ENCODE measurements around the gene ABI1.
"Not testable (repeated sequence)": the region's sequence is repeated elsewhere in the genome, so short reads cannot be mapped to it uniquely, and the experiment has no call there.

ABI1 gene

DNA sequence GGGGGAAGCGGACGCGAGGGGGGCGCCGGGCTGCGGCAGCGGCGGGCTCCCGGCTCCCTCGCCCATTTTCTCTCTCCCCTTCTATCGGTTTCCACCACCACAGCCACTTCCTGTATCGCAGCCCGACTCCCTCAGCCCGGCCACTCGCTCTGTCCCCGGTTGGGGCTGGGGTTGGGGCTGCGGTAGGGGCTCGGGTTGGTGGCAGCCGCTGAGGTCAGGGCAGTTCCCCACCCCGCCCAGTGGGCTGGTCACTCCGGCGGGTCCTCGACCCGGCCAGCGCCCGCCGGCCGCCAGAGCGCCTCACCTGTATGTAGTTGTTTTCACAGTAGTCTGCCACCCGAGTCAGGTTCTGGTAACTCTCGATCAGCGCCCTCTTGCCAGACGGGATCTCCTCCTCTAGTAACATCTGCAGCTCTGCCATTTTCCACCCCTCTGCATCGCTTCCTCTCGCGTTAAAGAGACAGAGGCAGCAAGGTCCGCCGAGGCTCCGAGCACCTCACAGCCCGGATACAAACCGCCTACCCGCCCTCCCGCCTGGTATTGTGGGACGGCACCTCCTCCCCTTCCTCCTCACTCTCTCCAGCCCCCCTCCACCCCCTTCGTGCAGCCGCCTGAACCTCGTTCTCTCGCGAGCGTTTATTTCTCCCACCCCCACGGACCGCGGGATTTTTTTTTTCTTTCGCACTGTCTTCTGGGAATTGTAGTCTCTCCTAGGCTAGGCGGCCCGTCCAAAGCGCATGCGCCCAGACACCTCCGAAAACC lies at the start of gene ABI1:
Gene ABI1, minus strand, starts transcription at position 516 of the 762 bp plus-strand sequence. Its CDS starts 95 bp downstream, at position 421.
- DNase-seq = peak; percentile 95 to 96

DNA sequence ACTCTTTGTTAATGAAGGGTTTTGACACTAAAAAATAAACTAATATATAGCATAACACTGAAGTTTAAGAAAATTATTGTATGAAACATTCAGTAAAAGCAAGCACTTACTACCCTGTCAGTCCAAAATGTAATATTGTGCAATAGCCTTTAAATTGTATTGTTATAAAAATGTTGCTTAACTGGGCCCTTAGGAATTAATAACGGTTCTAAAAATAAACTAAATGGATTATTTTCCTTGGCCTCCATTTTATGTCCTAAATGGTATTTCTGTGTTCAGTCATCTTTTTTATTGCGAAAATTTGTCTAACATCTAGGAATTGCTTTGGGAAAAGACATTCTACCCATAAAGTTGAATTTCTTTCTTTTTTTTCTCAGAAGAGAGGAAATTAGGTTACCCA lies 49.0 kb upstream of the ABI1 start:
- DNase-seq = no peak

DNA sequence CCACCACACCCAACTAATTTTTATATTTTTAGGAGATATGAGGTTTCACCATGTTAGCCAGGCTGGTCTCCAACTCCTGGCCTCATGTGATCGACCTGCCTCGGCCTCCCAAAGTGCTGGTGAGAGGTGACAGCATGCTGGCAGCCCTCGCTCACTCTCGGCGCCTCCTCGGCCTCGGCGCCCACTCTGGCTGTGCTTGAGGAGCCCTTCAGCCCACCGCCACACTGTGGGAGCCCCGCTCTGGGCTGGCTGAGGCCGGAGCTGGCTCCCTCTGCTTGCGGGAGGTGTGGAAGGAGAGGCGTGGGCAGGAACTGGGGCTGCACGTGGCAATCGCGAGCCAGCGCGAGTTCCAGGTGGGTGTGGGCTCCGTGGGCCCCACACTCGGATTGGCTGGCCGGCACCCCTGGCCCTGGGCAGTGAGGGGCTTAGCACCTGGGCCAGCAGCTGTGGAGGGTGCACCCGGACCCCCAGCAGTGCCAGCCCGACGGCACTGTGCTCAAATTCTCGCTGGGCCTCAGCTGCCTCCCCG lies 44.6 kb upstream of the ABI1 start:
- DNase-seq = not testable (repeated sequence)

DNA sequence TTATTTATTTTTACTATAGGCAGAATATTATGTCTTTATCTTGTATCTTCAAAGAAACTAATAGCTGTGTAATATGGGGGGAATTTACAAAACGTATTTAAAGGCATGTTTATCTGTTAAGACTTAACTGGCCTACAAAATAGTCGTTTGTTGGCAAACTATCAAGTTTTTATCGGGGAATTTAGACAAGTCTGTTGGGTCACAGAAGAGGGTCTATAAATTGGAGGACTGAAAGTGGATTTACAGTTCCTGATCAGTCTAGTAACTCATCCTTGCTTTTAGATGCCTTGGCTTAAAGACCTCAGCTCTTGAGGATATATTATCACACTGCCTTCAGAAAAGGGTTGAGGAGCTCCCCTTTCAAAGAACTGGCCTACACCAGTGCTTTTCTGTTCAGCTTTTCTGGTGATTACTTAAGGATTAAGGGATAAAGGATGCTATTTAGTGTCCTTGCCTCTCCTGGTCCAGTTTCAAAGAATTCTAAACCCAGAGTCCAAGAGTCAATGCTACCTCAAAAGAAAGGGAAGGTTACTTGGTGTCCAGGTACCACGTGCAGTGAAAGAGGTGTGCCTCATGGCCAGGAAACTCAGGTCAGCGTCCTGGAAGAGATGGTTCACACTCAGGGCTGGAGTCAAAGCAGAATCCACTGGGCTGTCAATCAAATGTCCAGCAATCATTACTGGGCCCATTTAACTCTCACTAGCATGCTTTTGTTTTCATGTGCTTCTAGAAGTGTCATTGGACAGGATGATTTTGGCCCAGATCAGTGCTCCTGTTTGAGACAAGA lies 42.9 kb upstream of the ABI1 start:
- DNase-seq = no peak

DNA sequence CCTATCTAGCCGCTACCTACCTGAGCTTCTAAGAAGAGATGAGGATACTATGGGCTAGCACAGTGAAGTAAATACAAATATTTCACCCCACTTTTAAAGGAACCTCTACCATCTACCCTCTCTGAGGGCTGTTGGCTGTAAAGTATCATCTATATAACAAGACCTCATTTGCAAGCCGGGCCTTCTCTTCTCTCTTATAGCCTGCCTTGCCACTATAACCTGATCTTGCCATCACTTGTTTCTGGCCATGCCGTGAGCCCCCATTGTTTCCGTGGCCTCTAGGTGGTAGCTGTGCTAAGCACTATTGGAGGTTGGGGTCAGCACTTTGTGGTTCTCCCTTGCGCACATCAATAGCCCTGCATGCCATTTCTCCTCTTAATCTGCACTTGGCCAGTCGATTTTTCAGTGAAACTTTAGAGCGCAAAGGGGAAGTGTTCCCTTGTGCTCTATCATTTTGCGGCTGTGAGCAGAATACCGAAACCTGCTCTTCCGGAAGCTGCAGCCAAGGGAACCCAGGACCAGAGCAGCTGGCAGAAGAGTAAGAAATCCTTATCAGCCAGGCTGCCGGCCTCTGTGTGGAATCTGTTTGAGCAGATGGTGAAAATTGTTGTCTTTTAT lies 31.7 kb upstream of the ABI1 start:
- DNase-seq = not testable (repeated sequence)

DNA sequence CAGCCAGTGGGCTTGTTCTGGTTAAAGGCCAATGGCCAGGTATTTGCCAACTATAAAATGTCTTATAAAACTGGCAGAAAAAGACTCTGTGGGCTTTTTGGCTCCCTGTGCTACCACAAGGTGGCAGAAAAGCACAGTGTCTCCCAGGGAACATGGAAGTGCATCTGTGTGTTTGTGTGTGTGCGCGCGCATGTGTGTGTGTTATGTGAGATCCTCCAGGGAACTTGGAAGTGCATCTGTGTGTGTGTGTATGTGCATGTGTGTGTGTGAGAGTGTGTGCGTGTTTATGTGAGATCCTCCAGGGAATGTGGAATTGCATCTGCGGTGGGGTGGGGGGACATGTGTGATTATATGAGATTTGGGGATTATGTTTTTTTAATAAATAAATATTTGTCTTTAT lies 30.2 kb upstream of the ABI1 start:
- DNase-seq = peak; percentile 13 to 50

DNA sequence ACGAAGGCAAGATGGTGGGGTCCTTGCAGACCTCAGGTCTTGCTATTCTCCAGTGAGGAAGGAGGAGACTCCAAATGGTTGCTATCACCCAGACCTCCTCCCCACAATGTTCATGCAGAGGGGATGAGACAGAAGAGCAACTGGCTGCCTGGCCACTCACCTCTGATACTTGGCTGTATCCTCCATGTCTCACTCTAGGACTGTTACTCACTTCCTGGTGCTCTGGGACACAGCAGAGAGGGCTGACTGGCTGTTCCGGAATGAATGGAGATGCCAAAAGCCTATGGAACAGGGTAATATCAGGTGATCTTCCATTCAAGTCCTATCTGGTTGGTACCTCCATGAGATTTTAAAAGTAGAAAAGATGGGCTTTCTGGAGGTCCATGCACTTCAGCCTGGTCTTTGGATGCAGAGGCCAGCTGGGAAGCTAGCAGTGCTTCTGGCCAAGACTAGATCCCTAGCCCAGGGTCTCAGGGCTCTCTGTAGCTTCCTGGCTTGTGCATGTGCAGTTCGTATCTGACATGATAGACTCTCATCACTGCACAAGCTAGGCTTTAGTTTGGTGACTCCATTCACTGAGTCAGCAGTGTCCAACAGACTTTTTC lies 27.0 kb upstream of the ABI1 start:
- no peak for DNase-seq

DNA sequence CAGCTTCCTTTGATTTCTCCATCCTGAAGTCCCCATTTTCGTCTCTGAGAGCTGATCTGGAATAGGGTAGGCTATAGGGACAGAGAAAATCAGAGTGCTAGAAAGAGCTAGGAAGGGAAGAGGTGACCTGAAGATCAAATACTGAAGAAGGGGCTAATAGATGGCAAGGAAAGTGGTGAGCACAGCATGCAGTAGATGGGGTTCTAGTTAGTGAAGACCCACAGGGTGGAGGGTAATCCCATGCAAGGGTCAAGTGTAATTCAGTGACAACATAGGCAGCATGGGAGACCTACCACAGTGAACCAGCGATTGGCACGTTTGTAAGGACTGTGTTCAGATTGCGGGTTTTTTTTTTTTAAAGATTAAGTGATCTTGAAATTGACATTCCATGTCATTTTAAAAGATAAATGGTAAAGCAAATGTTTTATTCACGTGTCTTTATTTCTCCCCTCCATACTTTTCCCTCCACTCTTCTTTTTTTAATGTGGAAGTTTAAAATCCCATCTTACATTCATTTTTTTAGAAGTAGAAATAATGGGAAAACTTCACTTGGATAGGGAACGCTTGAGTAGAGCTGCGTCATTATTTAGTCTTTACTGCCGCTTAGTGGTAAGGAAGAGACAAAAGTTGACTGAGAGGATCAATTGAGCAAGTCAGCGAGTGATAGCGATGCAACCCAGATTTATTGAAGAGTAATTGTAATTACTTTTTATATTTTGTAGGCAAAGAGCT lies 21.0 kb upstream of the ABI1 start:
- DNase-seq = no peak

DNA sequence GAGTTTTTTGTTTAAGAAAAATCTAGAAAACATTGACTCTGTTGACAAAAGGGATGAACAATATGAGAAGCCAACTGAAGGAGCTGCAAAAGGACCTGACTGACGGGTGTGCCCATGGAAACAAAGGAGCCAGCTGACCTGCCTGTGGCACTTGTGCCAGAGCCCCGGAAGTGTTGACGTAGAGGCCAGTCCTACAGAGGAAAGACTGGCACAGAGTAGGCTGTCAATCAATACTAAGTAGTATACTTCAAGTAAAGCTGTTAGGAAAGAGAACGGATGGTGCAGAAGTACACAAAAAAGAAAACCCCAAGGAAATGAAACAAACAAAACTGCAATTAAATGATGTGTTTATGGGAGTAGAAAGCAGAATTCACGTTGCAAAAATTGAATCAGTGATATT lies 19.0 kb upstream of the ABI1 start:
- no peak for DNase-seq

DNA sequence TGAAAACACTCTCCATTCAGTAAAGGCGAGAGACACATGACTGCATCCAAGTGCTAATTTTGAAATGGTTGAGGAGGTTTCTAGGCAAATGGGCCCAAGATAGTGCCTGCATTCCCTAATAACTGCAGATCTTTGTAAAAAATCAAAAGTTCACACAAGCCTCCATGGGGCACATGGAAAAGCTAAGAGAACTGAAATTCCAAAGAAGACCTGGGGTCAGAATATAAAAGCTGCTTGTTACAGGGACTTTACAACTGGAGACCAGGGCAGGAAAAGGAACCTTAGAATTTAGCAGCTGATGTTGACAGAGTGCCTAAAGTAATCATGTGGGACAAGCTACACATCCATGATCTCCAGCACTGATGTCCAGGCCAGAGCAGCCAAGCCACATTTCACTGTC lies 10.0 kb upstream of the ABI1 start:
- no peak for DNase-seq

DNA sequence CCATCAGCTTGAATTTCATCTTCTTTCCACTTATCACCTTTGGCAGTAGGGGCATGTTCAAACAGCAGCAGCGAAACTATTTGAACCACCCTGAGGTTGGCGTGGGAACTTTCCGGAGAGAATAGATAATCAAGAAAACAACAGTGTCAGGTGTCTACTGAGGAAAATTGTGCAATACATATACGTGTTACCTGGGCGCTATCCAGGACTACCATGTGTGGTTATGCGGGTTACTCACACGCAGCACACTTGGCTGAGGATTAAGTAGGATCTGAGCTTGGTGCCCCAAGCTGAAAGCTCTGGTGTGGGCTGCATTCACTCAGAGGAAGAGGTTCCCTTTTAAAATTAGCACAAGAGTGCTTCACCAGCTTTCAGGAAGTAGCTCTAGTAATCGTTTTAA lies 8.8 kb upstream of the ABI1 start:
- peak in 1 of 2 donors; percentile 3 for DNase-seq

DNA sequence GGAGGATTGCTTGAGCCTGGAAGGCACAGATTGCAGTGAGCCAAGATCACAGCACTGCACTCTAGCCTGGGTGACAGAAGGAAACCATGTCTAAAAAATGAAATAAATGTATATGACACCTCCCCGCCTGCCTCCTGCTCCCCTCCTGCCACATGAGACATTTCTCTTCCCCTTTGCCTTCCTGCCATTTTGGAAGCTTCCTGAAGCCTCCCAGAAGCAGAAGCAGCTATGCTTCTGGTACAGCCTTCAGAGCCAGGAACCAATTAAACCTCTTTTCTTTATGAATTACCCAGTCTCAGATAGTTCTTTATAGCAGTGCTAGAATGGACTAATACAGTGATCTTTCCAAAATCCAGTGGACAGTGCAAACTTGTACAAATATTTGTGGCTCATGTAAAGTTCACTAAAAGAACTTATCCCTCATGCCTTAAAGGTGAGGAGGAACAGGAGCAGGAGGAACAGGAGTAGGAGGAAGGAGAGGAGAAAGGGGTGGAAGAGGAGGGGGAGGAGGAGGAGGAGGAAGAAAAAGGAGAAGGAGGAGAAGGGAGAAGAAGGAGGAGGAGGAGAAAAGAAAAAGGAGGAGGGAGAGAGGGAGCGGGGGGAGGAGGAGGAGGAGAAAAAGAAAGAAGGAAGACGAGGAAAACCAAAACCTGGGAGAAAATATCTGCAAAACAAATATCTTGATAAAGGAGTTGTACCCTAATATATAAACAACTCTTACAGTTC lies 2.8 kb upstream of the ABI1 start:
- DNase-seq = no peak

DNA sequence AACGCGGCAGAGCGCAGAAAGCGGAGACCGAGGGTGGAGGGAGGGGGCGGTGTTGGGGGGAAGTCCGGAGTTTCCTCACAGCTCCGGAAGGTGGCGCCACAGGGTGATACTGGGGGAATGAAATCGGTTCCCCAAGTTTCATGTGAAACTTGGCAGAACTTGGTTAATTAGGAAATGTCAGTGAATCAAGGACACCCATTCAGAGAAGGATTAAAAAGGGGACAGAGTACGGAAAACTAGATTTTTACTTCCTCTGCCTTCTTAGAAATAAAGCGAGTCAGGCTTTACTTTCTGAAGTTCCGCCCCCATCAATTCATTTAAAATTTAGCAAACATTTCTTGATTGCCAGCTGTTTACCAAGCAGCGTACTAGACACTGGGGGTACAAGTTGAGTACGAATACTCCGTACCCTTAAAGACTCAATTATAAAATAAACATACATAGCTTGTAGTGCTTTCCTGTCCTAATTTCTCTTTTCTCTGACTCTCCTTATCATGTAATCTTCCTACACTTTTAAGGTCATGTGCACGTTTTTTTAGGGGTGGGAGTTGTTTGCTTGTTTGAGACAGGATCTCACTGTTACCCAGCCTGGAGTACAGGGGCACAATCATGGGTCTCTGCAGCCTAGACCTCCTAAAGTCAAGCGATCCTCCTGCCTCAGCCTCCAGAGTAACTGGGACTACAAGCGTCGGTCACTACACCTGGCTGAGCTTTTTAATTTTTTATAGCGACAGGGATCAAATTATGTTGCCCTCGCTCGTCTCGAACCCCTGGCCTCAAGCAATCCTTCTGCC lies 644 bp upstream of the ABI1 start:
- no peak for DNase-seq

DNA sequence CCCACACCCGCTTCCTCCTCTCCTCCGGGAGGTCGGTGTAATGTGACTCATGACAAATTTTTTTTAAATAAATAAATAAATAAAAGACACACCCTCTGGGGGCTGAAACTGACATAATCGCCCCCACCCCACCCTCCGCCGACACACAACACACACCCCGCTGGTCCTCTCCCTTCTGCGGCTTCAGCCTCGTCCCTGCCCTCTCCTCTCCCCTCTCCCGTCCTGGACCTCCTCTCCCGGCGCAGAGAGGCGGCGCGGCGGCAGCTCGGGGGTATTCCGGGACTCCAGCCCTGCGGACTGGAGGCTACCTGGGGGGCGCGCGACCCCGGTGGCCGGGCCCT lies 686 bp downstream of the ABI1 start:
- peak; percentile 13 to 17 for DNase-seq

DNA sequence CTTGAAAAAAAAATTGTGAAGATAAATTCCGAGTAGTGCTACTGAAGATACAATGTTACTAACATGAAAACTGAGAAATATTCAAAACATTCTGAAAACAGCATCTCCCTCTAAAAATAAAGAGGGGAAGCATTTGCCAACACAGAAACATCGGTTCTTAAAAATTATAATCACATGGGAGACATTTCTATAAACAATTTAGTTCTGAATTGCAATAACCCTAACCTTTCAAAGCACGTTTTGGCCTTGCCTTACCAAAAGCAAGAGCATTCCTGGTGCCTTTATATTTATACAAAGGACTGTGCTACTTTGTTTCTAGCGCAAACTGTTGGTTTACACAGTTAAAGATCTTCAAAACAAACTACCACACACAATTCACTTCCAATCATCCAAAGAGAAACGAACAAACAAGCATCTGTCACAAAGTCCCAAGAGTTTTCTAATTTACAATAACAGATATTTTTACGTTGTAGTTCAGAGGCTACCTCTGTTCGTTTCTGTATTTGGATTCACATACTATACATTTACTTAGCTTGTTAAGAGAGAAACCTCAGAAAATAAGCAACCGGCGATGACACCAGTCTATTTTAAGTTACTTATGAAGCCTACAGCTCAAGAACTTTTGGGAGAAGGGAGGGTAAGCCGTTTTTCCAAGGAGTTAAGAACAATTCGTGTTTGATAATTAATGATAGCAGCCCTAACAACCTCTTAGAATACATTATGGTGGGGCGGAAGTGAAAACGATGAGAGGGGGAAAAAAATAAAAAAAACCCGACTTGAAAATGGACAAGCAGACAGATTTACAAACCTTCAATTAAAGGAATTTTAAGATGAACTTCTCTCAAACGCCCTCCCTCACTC lies 1.3 kb downstream of the ABI1 start:
- DNase-seq = no peak

DNA sequence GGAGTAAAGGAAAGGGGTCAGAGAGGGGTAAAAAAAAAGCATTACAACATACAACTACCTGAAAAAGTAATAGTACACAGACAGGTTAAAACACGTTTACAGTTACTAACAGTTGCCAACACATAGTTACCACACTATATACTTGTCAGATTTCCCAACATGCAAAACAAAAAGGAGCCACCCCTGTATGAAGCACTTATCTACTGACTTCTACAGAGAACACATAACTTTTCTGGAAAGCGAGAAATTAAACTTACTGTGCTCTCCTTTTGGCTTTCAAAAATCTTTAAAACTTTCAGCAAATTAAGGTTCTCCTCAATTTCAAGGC lies 2.1 kb downstream of the ABI1 start:
- DNase-seq = no peak

DNA sequence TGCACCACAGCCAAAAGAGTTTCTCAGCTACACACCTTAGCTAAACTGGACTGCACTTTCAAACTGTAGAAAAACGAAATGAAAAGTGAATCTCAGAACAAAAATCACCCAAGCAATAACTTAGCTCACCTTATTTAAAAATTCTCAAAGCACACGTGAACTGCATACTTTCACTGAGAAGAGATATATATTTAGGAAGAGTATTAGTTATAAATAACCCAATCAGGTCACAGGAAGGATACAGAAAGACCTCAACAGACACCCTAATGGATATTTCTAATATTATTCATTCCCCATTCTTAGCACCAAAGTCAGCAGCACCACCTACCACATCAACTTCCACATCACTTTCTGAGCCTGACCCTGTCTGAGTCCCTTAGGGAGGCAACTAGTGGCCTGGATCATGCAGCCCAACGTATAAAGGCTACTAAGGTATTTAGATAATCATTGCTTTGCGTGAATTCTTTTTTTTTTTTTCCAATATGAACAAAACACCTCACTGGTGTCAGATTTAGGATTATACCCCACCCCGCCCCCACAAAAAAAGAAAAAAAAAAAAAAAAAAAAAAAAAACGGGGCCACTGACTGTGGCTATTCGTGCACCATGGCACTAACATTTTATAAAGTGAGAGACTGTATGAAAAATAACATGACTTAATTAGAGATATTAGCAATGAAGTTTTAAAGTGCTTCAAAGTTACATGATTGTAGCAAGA lies 2.6 kb downstream of the ABI1 start:
- no peak for DNase-seq

DNA sequence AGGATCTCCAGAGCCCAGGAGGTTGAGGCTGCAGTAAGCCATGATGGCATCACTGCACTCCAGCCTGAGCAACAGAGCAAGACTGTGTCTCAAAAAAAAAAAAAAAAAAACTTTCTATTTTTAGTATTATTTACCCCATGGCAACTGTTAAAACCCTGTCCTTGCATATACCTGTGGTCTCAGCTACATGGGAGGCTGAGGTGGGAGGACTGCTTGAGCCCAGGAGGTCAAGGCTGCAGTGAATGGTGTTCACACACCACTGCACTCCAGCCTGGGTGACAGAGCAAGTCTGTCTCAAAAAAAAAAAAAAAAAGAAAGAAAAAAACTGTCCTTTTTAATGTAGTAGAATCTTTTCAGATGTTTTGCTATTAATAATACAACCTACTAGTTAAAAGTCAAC lies 3.2 kb downstream of the ABI1 start:
- DNase-seq = not testable (repeated sequence)

DNA sequence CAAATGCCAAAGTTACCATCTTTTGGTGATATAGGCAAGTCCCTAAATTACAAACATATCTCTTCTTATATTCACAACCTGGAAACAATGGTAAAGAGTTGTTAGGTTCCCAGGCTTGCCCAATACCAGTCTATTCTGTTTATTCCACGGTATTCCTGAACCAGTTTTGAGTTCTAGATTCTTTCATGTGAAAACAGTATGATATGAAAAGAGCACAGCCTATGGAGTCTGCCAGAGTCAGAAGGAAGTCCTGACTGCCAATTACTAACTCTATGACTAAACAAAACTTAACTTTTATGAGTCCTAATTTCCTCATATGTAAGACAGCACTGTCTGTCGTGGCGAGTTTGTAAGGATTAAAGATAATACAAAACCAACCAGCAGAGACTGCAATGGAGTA lies 5.6 kb downstream of the ABI1 start:
- DNase-seq = no peak

DNA sequence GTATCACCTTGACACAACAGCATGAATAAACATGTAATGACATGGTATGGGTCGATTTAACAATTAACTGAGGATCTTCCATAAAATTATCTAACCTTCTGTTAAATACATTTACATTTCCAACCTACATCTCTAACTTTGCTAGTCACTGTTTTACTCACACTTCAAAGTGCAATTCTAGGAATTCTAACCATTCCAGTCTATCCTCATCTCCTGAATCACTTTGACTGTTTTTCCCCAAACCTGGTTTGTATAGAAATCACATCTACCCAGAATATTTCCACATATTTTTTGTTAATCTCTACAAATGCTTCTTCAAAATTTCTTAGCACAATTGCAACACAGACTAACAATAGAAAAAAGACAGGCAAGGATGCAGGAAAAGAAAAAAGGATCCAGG lies 6.2 kb downstream of the ABI1 start:
- DNase-seq = no peak
